GM23338 (cell line): Measurements from ENCODE around the gene NLRP6. TPM values are rescaled to one million over a fixed set of nuclear protein-coding genes. Genes with fewer than 3 reads are reported as not detected.

Experiments used
- ATAC-seq: fragments of 200-7000 bp; cut with Tn5 transposase; 3 replicates; pipeline ENCODE4 v1.9.1; 2020
- DNase-seq: peaks from one replicate; pipeline ENCODE4 v3.0.0-alpha.2; 2015; ENCODE audit warnings: low spot score
- H2AFZ ChIP-seq: fragments of 200-600 bp; sonication (generic); 2 replicates; pipeline ENCODE4 v1.8.0; 2016; ENCODE audit warnings: antibody characterized with exemption, mild to moderate bottlenecking, moderate library complexity
- H3F3A ChIP-seq: fragments of 200-600 bp; sonication (generic); replicated peaks from 2 replicates; pipeline ENCODE4 v1.8.0; 2017; ENCODE audit warnings: antibody characterized with exemption, mixed run types, low read depth
- H3K27ac ChIP-seq: fragments of 200-600 bp; sonication (generic); 2 replicates; pipeline ENCODE4 v1.6.1; 2016; ENCODE audit warnings: low read depth
- H3K27me3 ChIP-seq: fragments of 200-600 bp; sonication (generic); 2 replicates; pipeline ENCODE4 v1.8.0; 2016; ENCODE audit warnings: mild to moderate bottlenecking, mixed run types, moderate library complexity; ENCODE audit not compliant: insufficient read depth
- H3K36me3 ChIP-seq: fragments of 200-600 bp; sonication (generic); 2 replicates; pipeline ENCODE4 v1.8.0; 2016; ENCODE audit warnings: mild to moderate bottlenecking; ENCODE audit not compliant: insufficient read depth
- H3K4me1 ChIP-seq: fragments of 200-600 bp; sonication (generic); 2 replicates; pipeline ENCODE4 v1.8.0; 2016; ENCODE audit warnings: mild to moderate bottlenecking, moderate library complexity; ENCODE audit not compliant: insufficient read depth
- H3K4me2 ChIP-seq: fragments of 200-600 bp; sonication (generic); 2 replicates; pipeline ENCODE4 v1.7.1; 2017; ENCODE audit warnings: mixed run types
- H3K4me3 ChIP-seq: fragments of 200-600 bp; sonication (generic); 2 replicates; pipeline ENCODE4 v1.6.1; 2016; ENCODE audit warnings: mixed run types
- H3K79me2 ChIP-seq: fragments of 200-600 bp; sonication (generic); replicated peaks from 2 replicates; pipeline ENCODE4 v1.8.0; 2017; ENCODE audit warnings: mild to moderate bottlenecking; ENCODE audit not compliant: insufficient read depth
- H3K9me2 ChIP-seq: fragments of 200-600 bp; sonication (generic); 2 replicates; pipeline ENCODE4 v1.8.0; 2017; ENCODE audit not compliant: insufficient read depth
- H4K20me1 ChIP-seq: fragments of 200-600 bp; sonication (generic); replicated peaks from 2 replicates; pipeline ENCODE4 v1.8.0; 2017; ENCODE audit warnings: mild to moderate bottlenecking; ENCODE audit not compliant: insufficient read depth
- H3K27ac Mint-ChIP-seq: 2 replicates; pipeline ENCODE4 v1.8.0; 2020; ENCODE audit warnings: inconsistent platforms, mild to moderate bottlenecking, moderate library complexity, mixed read lengths
- H3K27me3 Mint-ChIP-seq: 3 replicates; pipeline ENCODE4 v1.8.0; 2022; ENCODE audit warnings: low read depth, mild to moderate bottlenecking, moderate library complexity, mixed read lengths, inconsistent platforms; ENCODE audit not compliant: insufficient read depth, poor library complexity
- H3K36me3 Mint-ChIP-seq: 3 replicates; pipeline ENCODE4 v1.8.0; 2021; ENCODE audit warnings: low read depth, mild to moderate bottlenecking, inconsistent platforms, moderate library complexity, mixed read lengths
- H3K4me1 Mint-ChIP-seq: 3 replicates; pipeline ENCODE4 v1.8.0; 2020; ENCODE audit warnings: mild to moderate bottlenecking, inconsistent platforms, mixed read lengths
- H3K4me3 Mint-ChIP-seq: 3 replicates; pipeline ENCODE4 v1.8.0; 2021; ENCODE audit warnings: moderate library complexity, mild to moderate bottlenecking, inconsistent platforms, mixed read lengths
- H3K9me3 Mint-ChIP-seq: 3 replicates; pipeline ENCODE4 v1.8.0; 2020; ENCODE audit warnings: moderate library complexity, mild to moderate bottlenecking, inconsistent platforms, mixed read lengths
- EZH2 ChIP-seq: fragments of 200-600 bp; sonication (generic); IDR thresholded peaks from one replicate; pipeline ENCODE4 v1.8.0; 2017; ENCODE audit warnings: antibody characterized with exemption, mild to moderate bottlenecking, low read depth; ENCODE audit not compliant: unreplicated experiment
- EZH2phosphoT487 ChIP-seq: fragments of 200-600 bp; sonication (generic); IDR thresholded peaks from one replicate; pipeline ENCODE4 v1.8.1; 2018; ENCODE audit warnings: antibody characterized with exemption; ENCODE audit not compliant: unreplicated experiment
- polyA plus RNA-seq: library from polyadenylated mRNA; unstranded; fragments of >200 nt; fragmentation: Nextera tagmentation; extraction: Ambion mirVana; gene quantifications from 2 replicates; pipeline ENCODE4 v1.2.1, GENCODE V29; 2016
- total RNA-seq: library from RNA; depleted of rRNA; stranded (reverse); fragments of >200 nt; shearing (Covaris generic); gene quantifications from 2 replicates; pipeline ENCODE4 v1.2.3, GENCODE V29; 2014
- TF ChIP-seq, protein P1 (sequence below): fragments of 250-450 bp; sonication (Bioruptor Pico); IDR thresholded peaks from 2 replicates; pipeline ENCODE4 v1.5.0; 2020; ENCODE audit warnings: mild to moderate bottlenecking, moderate library complexity

Gene NLRP6
- total and polyA plus RNA-seq, 2 experiments from 2014 or later: 0.15 to 0.73 TPM

DNA sequence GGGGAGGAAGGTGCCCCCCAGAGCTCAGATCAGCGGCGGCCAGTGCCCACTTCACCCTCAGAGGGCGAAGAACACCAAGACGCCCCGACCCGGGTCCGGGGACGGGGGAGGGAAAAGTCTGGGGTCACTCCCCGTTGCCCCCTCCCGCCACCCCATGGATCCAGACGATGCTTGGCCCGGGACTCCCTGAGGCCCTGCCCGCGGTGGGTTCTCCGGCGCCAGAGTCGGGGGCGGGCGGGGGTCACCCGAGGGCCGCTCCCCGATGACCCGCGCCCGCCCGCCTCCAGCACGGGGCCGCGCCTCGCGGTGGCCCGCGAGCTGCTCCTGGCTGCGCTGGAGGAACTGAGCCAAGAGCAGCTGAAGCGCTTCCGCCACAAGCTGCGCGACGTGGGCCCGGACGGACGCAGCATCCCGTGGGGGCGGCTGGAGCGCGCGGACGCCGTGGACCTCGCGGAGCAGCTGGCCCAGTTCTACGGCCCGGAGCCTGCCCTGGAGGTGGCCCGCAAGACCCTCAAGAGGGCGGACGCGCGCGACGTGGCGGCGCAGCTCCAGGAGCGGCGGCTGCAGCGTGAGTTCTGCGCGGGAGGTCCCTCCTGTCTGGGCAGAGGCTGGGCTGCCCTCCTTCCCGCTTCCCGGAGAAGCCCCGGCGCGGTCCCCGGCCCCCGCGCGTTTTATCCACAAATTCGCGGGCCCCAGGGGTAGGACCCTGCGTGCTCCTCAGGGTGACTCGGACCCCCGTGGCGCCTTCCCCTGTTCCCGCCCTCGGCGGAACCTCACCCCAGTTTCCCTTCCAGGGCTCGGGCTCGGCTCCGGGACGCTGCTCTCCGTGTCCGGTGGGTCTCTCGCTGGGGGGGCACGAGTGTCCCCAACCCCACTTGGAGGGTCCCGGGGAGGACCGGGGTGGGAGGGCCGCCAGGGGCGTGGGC, 1.1 kb downstream of the NLRP6 start:
- no peaks in the 10 kb centered on the region for H3K79me2 ChIP-seq
- no peaks in the 10 kb centered on the region for H3K9me2 ChIP-seq
- H3F3A ChIP-seq: no peaks in the 10 kb centered on the region; the same call in 1 of the 2 replicates
- no peaks in the 10 kb centered on the region for H4K20me1 ChIP-seq
- peak overlapping the region; percentile 72 for H2AFZ ChIP-seq
- Mint-ChIP-seq H3K9me3 (no peaks in the 10 kb centered on the region), H3K36me3 (no peaks in the 10 kb centered on the region; the same call in 2 of the 3 replicates), H3K27ac (no peak overlapping the region), H3K4me3 (no peak overlapping the region), H3K4me1 (peaks cover 29% of the 10 kb centered on the region), H3K27me3 (peaks cover 57% of the 10 kb centered on the region)
- TF ChIP-seq, protein P1, sequence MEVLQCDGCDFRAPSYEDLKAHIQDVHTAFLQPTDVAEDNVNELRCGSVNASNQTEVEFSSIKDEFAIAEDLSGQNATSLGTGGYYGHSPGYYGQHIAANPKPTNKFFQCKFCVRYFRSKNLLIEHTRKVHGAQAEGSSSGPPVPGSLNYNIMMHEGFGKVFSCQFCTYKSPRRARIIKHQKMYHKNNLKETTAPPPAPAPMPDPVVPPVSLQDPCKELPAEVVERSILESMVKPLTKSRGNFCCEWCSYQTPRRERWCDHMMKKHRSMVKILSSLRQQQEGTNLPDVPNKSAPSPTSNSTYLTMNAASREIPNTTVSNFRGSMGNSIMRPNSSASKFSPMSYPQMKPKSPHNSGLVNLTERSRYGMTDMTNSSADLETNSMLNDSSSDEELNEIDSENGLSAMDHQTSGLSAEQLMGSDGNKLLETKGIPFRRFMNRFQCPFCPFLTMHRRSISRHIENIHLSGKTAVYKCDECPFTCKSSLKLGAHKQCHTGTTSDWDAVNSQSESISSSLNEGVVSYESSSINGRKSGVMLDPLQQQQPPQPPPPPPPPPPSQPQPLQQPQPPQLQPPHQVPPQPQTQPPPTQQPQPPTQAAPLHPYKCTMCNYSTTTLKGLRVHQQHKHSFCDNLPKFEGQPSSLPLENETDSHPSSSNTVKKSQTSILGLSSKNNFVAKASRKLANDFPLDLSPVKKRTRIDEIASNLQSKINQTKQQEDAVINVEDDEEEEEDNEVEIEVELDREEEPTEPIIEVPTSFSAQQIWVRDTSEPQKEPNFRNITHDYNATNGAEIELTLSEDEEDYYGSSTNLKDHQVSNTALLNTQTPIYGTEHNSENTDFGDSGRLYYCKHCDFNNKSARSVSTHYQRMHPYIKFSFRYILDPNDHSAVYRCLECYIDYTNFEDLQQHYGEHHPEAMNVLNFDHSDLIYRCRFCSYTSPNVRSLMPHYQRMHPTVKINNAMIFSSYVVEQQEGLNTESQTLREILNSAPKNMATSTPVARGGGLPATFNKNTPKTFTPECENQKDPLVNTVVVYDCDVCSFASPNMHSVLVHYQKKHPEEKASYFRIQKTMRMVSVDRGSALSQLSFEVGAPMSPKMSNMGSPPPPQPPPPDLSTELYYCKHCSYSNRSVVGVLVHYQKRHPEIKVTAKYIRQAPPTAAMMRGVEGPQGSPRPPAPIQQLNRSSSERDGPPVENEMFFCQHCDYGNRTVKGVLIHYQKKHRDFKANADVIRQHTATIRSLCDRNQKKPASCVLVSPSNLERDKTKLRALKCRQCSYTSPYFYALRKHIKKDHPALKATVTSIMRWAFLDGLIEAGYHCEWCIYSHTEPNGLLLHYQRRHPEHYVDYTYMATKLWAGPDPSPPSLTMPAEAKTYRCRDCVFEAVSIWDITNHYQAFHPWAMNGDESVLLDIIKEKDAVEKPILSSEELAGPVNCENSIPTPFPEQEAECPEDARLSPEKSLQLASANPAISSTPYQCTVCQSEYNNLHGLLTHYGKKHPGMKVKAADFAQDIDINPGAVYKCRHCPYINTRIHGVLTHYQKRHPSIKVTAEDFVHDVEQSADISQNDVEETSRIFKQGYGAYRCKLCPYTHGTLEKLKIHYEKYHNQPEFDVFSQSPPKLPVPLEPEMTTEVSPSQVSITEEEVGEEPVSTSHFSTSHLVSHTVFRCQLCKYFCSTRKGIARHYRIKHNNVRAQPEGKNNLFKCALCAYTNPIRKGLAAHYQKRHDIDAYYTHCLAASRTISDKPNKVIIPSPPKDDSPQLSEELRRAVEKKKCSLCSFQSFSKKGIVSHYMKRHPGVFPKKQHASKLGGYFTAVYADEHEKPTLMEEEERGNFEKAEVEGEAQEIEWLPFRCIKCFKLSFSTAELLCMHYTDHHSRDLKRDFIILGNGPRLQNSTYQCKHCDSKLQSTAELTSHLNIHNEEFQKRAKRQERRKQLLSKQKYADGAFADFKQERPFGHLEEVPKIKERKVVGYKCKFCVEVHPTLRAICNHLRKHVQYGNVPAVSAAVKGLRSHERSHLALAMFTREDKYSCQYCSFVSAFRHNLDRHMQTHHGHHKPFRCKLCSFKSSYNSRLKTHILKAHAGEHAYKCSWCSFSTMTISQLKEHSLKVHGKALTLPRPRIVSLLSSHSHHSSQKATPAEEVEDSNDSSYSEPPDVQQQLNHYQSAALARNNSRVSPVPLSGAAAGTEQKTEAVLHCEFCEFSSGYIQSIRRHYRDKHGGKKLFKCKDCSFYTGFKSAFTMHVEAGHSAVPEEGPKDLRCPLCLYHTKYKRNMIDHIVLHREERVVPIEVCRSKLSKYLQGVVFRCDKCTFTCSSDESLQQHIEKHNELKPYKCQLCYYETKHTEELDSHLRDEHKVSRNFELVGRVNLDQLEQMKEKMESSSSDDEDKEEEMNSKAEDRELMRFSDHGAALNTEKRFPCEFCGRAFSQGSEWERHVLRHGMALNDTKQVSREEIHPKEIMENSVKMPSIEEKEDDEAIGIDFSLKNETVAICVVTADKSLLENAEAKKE (CRISPR knock-in tag): no peak
- TF ChIP-seq EZH2phosphoT487: peak; percentile 8
- TF ChIP-seq EZH2: peak; percentile 19
- peak overlapping the region; percentile 74 for H3K4me2 ChIP-seq
- no peaks in the 10 kb centered on the region for H3K36me3 ChIP-seq
- H3K27ac ChIP-seq: no peak overlapping the region
- H3K27me3 ChIP-seq: peaks cover 54% of the 10 kb centered on the region
- no peak for DNase-seq
- peak overlapping the region; percentile 51 for H3K4me3 ChIP-seq
- ATAC-seq: peak; percentile 21
- no peaks in the 10 kb centered on the region for H3K4me1 ChIP-seq
